Lung (tissue), 12 donors: Measurements from ENCODE around the gene NFIB. TPM values are rescaled to one million over a fixed set of nuclear protein-coding genes. Genes with fewer than 3 reads are reported as not detected.

Experiments
- ATAC-seq: fragments of 200-7000 bp; cut with Tn5 transposase; one replicate; pipeline ENCODE4 v1.9.1; 2020; ENCODE audit warnings: moderate number of reproducible peaks; ENCODE audit not compliant: insufficient read depth, low FRiP score
- DNase-seq, 3 donors: peaks; one replicate each; pipeline ENCODE4 v3.0.0-alpha.2; 2013 to 2017
- H3K27ac ChIP-seq, 2 donors: one replicate each; pipeline ENCODE4 v1.5.1; 2013; ENCODE audit warnings: mild to moderate bottlenecking in 2 of 2, moderate library complexity in 2 of 2, control low read depth in 1 of 2, inconsistent platforms in 1 of 2, low read depth in 1 of 2, low read length in 1 of 2
- H3K27me3 ChIP-seq, 3 donors: one replicate each; pipeline ENCODE4 v1.5.1; 2013; ENCODE audit warnings: low read length in 2 of 3; ENCODE audit not compliant: control insufficient read depth in 3 of 3, insufficient read depth in 3 of 3
- H3K36me3 ChIP-seq, 4 donors: one replicate each; pipeline ENCODE4 v1.5.1; 2013; ENCODE audit warnings: low read length in 4 of 4, mild to moderate bottlenecking in 1 of 4, moderate library complexity in 1 of 4; ENCODE audit not compliant: control insufficient read depth in 4 of 4, insufficient read depth in 4 of 4
- H3K4me1 ChIP-seq, 5 donors: one replicate each; pipeline ENCODE4 v1.5.1; 2013; ENCODE audit warnings: low read length in 5 of 5, mild to moderate bottlenecking in 2 of 5, moderate library complexity in 1 of 5; ENCODE audit not compliant: control insufficient read depth in 5 of 5, insufficient read depth in 5 of 5
- H3K4me3 ChIP-seq: one replicate; pipeline ENCODE4 v1.5.1; 2013; ENCODE audit warnings: mild to moderate bottlenecking, control low read depth, moderate library complexity
- H3K9ac ChIP-seq, 2 donors: one replicate each; pipeline ENCODE4 v1.5.1; 2013; ENCODE audit warnings: low read length in 2 of 2, control low read depth in 1 of 2; ENCODE audit not compliant: insufficient read depth in 1 of 2
- H3K9me3 ChIP-seq, 4 donors: one replicate each; pipeline ENCODE4 v1.5.1; 2013; ENCODE audit warnings: low read length in 3 of 4, mild to moderate bottlenecking in 1 of 4, moderate library complexity in 1 of 4; ENCODE audit not compliant: control insufficient read depth in 4 of 4, insufficient read depth in 3 of 4
- WGBS, 2 donors: extraction: QIAGEN DNeasy Blood & Tissue Kit; methylation state at CpG; one replicate each; pipeline ENCODE4 v1.1.7; 2013; 5-methylcytosine and 5-hydroxymethylcytosine counted together
- polyA plus RNA-seq, 2 donors: library from polyadenylated mRNA; stranded (reverse); fragments of 200-250 nt; gene quantifications; one replicate each; pipeline ENCODE4 v1.2.1, GENCODE V29; 2013
- total RNA-seq, 2 donors: library from RNA; depleted of rRNA in 1 of 2; stranded (reverse); fragments of >200 nt in 1 of 2; gene quantifications; one replicate each; pipeline ENCODE4 v1.2.1, GENCODE V29; 2014 to 2021
- TF ChIP-seq, protein P1 (sequence below): IDR thresholded peaks from 2 replicates; pipeline ENCODE4 v1.5.1; 2012; ENCODE audit warnings: mild to moderate bottlenecking; ENCODE audit errors: control extremely low read depth, extremely low read depth
- donor health status: control.
- donor health status: control.
- donor health status: Bipolar disorder and iron deficiency.
- donor health status: healthy.
- donor health status: DM: yes; HTN: yes; CAD: no.

Gene NFIB
- total and polyA plus RNA-seq, 4 donors: 7.3 to 189 (median 51.0) TPM

DNA sequence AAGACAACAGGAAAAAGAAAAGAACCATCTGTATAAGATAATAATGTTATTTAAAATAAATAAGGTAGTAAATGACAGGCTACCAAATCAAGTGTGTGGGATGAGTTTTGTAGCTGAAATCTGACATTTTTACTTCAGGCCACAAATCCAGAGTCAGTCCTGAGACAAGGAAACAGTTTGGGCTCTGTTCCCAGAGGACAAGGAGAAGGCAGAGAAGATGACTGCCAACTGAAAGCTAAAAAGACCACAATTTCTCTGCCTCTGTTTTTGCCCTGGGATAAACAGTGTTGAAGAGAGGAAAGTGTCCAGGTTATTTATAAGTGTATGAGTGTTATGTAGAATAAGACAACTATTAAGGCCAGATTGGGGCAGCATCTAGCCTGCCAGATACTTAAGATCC, 180.5 kb downstream of the NFIB start:
- Histone ChIP-seq H3K27me3 (no peaks in the 10 kb centered on the region), H3K4me1 (peaks cover 0 to 48% (median 21%) of the 10 kb centered on the region in 5 donors), H3K27ac (no peak overlapping the region), H3K9ac (no peak overlapping the region), H3K9me3 (no peaks in the 10 kb centered on the region), H3K36me3 (peaks cover 2 to 20% (median 7%) of the 10 kb centered on the region in 4 donors), H3K4me3 (no peak overlapping the region)
- DNase-seq (peak in 2 of 3 donors; percentile 77), ATAC-seq (no peak)
- TF ChIP-seq, protein P1, sequence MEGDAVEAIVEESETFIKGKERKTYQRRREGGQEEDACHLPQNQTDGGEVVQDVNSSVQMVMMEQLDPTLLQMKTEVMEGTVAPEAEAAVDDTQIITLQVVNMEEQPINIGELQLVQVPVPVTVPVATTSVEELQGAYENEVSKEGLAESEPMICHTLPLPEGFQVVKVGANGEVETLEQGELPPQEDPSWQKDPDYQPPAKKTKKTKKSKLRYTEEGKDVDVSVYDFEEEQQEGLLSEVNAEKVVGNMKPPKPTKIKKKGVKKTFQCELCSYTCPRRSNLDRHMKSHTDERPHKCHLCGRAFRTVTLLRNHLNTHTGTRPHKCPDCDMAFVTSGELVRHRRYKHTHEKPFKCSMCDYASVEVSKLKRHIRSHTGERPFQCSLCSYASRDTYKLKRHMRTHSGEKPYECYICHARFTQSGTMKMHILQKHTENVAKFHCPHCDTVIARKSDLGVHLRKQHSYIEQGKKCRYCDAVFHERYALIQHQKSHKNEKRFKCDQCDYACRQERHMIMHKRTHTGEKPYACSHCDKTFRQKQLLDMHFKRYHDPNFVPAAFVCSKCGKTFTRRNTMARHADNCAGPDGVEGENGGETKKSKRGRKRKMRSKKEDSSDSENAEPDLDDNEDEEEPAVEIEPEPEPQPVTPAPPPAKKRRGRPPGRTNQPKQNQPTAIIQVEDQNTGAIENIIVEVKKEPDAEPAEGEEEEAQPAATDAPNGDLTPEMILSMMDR: no peak

DNA sequence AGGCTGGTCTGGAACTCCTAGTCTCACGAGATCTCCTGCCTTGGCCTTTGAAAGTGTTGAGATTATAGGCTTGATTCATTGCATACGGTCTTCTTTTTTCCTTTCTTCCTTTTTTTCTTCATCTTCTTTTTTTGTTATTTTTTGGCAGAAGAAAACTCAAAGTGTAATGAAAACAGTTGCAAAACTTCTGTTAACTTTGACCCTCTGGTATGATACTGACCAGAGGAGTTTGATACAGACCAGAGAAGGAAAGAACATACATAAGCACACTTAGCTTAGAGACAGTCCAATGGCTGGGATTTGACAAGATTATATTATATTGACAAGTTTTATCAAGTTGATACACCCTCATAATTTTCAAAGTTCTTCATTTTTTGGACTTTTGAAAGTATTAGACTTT, 181.2 kb downstream of the NFIB start:
- Histone ChIP-seq H3K9me3 (no peaks in the 10 kb centered on the region), H3K36me3 (peaks cover 2 to 20% (median 7%) of the 10 kb centered on the region in 4 donors), H3K4me1 (peaks cover 0 to 48% (median 21%) of the 10 kb centered on the region in 5 donors), H3K4me3 (no peak overlapping the region), H3K9ac (no peak overlapping the region), H3K27ac (peak overlapping the region in 1 of 2 donors; percentile 31), H3K27me3 (no peaks in the 10 kb centered on the region)
- WGBS, 2 donors: 83 to 89% methylated on average over 2 of the region's 2 CpGs
- TF ChIP-seq, protein P1: no peak
- no peak for ATAC-seq
- peak in 2 of 3 donors; percentile 63 to 72 for DNase-seq

DNA sequence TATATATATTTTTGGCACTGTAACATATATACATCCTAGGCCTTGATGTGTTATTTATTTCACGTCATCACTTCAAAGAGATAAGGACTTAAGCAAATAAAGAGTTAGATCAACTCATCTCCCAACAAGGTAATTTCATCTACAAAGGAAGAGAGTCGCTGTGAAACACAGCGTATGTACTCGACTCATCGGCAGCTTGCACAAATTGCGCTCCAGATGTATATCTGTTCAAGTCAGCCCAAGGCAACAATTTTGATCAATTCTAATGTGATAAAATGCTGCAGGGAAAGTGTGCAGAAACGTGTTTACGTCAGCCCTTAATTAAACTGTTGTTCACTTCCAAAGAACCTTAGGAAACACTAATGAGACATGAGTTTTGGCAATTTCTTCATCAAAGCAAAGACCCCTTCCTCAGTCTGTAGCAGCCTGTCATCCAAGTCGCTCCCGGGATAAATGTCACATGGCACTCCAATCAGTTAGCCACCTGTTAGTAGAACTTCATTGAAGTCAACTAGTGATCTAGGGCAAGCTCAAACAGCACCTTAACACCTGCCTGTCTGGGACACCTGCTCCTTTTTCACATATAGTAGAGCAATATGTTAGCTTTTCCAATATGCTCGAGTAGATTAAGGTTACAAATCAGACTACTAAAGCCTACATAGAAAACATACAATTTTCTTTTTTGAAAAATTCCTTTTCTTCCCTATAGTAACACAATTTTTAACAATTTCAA, 182.4 kb downstream of the NFIB start:
- TF ChIP-seq, protein P1: no peak
- ATAC-seq (no peak), DNase-seq (peak in 1 of 3 donors; percentile 39)
- WGBS, 2 donors: 90% methylated on average over 11 of the region's 11 CpGs
- Histone ChIP-seq H3K27ac (no peak overlapping the region), H3K4me1 (peaks cover 0 to 48% (median 19%) of the 10 kb centered on the region in 5 donors), H3K36me3 (peaks cover 2 to 27% (median 9%) of the 10 kb centered on the region in 4 donors), H3K27me3 (no peaks in the 10 kb centered on the region), H3K9me3 (no peaks in the 10 kb centered on the region), H3K9ac (no peak overlapping the region), H3K4me3 (no peak overlapping the region)
